MM.1S (cell line): Measurements from ENCODE around the gene TMC1.
"Not testable (repeated sequence)": the region's sequence is repeated elsewhere in the genome, so short reads cannot be mapped to it uniquely, and the experiment has no call there.

Source experiments
- DNase-seq: peaks from one replicate; pipeline ENCODE4 v3.0.0-alpha.2; 2015
- H2AFZ ChIP-seq: fragments of 300-600 bp; sonication (generic); 2 replicates; pipeline ENCODE4 v1.6.0; 2016; ENCODE audit warnings: antibody characterized with exemption, low read length
- H3F3A ChIP-seq: fragments of 300-600 bp; sonication (generic); 2 replicates; pipeline ENCODE4 v1.6.1; 2016; ENCODE audit warnings: mild to moderate bottlenecking, antibody characterized with exemption, low read length, moderate library complexity, mixed read lengths; ENCODE audit not compliant: insufficient read depth
- H3K27ac ChIP-seq: fragments of 300-600 bp; sonication (generic); 2 replicates; pipeline ENCODE4 v1.5.1; 2016; ENCODE audit warnings: mild to moderate bottlenecking, low read length
- H3K27me3 ChIP-seq: fragments of 300-600 bp; sonication (generic); replicated peaks from 2 replicates; pipeline ENCODE4 v1.6.0; 2016; ENCODE audit warnings: low read length; ENCODE audit not compliant: insufficient read depth
- H3K36me3 ChIP-seq: fragments of 300-600 bp; sonication (generic); replicated peaks from 2 replicates; pipeline ENCODE4 v1.6.1; 2016; ENCODE audit warnings: mild to moderate bottlenecking, low read length, mixed read lengths; ENCODE audit not compliant: insufficient read depth
- H3K4me1 ChIP-seq: fragments of 300-600 bp; sonication (generic); 2 replicates; pipeline ENCODE4 v1.6.1; 2016; ENCODE audit warnings: low read length, mixed read lengths
- H3K4me2 ChIP-seq: fragments of 300-600 bp; sonication (generic); 2 replicates; pipeline ENCODE4 v1.6.0; 2016; ENCODE audit warnings: low read depth, low read length
- H3K4me3 ChIP-seq: fragments of 300-600 bp; sonication (generic); 2 replicates; pipeline ENCODE4 v1.5.1; 2016; ENCODE audit warnings: low read length, mixed read lengths
- H3K79me2 ChIP-seq: fragments of 300-600 bp; sonication (generic); 2 replicates; pipeline ENCODE4 v1.6.1; 2016; ENCODE audit warnings: mixed run types, low read length, mixed read lengths
- H3K9ac ChIP-seq: fragments of 300-600 bp; sonication (generic); 2 replicates; pipeline ENCODE4 v1.6.1; 2016; ENCODE audit warnings: low read length, mixed read lengths
- H3K9me2 ChIP-seq: fragments of 300-600 bp; sonication (generic); replicated peaks from 2 replicates; pipeline ENCODE4 v1.6.1; 2016; ENCODE audit warnings: mild to moderate bottlenecking, low read length, mixed read lengths; ENCODE audit not compliant: insufficient read depth
- H3K9me3 ChIP-seq: fragments of 300-600 bp; sonication (generic); replicated peaks from 2 replicates; pipeline ENCODE4 v1.6.1; 2016; ENCODE audit warnings: mild to moderate bottlenecking, low read length, mixed read lengths; ENCODE audit not compliant: insufficient read depth
- H4K20me1 ChIP-seq: fragments of 300-600 bp; sonication (generic); 2 replicates; pipeline ENCODE4 v1.6.1; 2016; ENCODE audit warnings: mild to moderate bottlenecking, low read length, moderate library complexity, mixed read lengths; ENCODE audit not compliant: insufficient read depth
- EZH2 ChIP-seq: fragments of 300-600 bp; sonication (generic); optimal IDR thresholded peaks from 2 replicates; pipeline ENCODE3; 2017; ENCODE audit warnings: low read depth, mild to moderate bottlenecking, antibody characterized with exemption, low read length, mixed read lengths
- EZH2phosphoT487 ChIP-seq: fragments of 300-600 bp; sonication (generic); IDR thresholded peaks from 2 replicates; pipeline ENCODE4 v1.6.1; 2018; ENCODE audit warnings: antibody characterized with exemption, low read length
- TF ChIP-seq, protein P1 (sequence below): fragments of 300-600 bp; sonication (generic); IDR thresholded peaks from 2 replicates; pipeline ENCODE4 v1.5.1; 2016; ENCODE audit warnings: antibody characterized with exemption, low read length, mixed read lengths

The TMC1 gene

DNA sequence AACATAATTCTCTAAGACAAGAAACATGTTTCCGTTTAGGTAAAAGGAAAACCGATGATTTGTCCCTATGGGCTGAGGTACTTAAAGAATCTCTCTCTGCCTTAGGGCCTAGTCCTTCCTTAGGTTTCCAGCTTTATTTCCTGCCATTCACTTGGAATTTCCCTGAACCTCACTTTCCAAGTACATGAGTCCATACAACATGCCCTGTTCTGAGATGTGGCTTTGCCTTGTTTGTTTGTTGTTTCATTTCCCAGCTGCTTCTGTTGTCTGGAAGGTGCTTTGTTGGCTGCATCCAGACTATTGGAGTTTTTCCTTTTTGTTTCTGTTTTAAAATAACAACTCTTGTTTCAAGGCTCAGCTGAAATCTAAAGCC, 336.2 kb downstream of the TMC1 start:
- Histone ChIP-seq H3K79me2 (no peaks in the 10 kb centered on the region), H3K4me1 (no peaks in the 10 kb centered on the region), H3K9me2 (no peaks in the 10 kb centered on the region), H3K27me3 (no peaks in the 10 kb centered on the region), H2AFZ (no peak overlapping the region), H3K9ac (no peak overlapping the region), H3K36me3 (no peaks in the 10 kb centered on the region), H3K9me3 (no peaks in the 10 kb centered on the region), H3K27ac (no peak overlapping the region), H3K4me2 (no peak overlapping the region), H3F3A (no peaks in the 10 kb centered on the region), H4K20me1 (no peaks in the 10 kb centered on the region), H3K4me3 (no peak overlapping the region)
- TF ChIP-seq EZH2 = no peak
- TF ChIP-seq EZH2phosphoT487 = no peak
- TF ChIP-seq, protein P1, sequence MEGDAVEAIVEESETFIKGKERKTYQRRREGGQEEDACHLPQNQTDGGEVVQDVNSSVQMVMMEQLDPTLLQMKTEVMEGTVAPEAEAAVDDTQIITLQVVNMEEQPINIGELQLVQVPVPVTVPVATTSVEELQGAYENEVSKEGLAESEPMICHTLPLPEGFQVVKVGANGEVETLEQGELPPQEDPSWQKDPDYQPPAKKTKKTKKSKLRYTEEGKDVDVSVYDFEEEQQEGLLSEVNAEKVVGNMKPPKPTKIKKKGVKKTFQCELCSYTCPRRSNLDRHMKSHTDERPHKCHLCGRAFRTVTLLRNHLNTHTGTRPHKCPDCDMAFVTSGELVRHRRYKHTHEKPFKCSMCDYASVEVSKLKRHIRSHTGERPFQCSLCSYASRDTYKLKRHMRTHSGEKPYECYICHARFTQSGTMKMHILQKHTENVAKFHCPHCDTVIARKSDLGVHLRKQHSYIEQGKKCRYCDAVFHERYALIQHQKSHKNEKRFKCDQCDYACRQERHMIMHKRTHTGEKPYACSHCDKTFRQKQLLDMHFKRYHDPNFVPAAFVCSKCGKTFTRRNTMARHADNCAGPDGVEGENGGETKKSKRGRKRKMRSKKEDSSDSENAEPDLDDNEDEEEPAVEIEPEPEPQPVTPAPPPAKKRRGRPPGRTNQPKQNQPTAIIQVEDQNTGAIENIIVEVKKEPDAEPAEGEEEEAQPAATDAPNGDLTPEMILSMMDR = no peak
- no peak for DNase-seq

GRCh38 chr9:72858089-72858912, 336.9 kb downstream of the TMC1 start:
- H3K27ac ChIP-seq = no peak overlapping the region
- no peaks in the 10 kb centered on the region for H3F3A ChIP-seq
- H3K4me2 ChIP-seq = no peak overlapping the region
- no peaks in the 10 kb centered on the region for H3K9me3 ChIP-seq
- no peak for TF ChIP-seq EZH2
- no peak for TF ChIP-seq EZH2phosphoT487
- TF ChIP-seq, protein P1 = no peak
- H3K36me3 ChIP-seq = no peaks in the 10 kb centered on the region
- H3K4me3 ChIP-seq = no peak overlapping the region
- H3K79me2 ChIP-seq = no peaks in the 10 kb centered on the region
- no peaks in the 10 kb centered on the region for H3K27me3 ChIP-seq
- H3K4me1 ChIP-seq = no peaks in the 10 kb centered on the region
- DNase-seq = no peak
- H4K20me1 ChIP-seq = no peaks in the 10 kb centered on the region
- no peak overlapping the region for H3K9ac ChIP-seq
- H3K9me2 ChIP-seq = no peaks in the 10 kb centered on the region
- no peak overlapping the region for H2AFZ ChIP-seq

DNA sequence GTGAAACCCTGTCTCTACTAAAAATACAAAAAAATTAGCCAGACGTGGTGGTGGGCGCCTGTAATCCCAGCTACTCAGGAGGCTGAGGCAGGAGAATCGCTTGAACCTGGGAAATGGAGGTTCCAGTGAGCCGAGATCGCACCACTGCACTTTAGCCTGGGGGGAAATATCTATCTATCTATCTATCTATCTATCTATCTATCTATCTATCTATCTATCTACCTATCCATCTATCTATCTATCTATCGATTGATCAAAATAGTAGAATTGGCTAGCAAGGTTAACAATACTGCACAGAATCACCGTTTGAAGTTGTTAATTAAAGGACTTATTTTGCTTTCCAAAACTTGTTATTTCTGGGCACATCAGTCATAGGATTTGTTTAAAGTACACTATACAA, 341.4 kb downstream of the TMC1 start:
- H4K20me1 ChIP-seq, H3K27me3 ChIP-seq, H3K4me1 ChIP-seq, H3K9ac ChIP-seq, H3K4me3 ChIP-seq, H3K36me3 ChIP-seq, H2AFZ ChIP-seq, H3K27ac ChIP-seq, H3K9me3 ChIP-seq, H3F3A ChIP-seq, H3K79me2 ChIP-seq, DNase-seq, H3K9me2 ChIP-seq, H3K4me2 ChIP-seq: not testable (repeated sequence)

- Histone ChIP-seq H4K20me1 (no peaks in the 10 kb centered on the region), H3K36me3 (no peaks in the 10 kb centered on the region), H2AFZ (no peak overlapping the region), H3K9me3 (no peaks in the 10 kb centered on the region), H3K79me2 (no peaks in the 10 kb centered on the region), H3K4me3 (no peak overlapping the region), H3K4me1 (no peaks in the 10 kb centered on the region), H3F3A (no peaks in the 10 kb centered on the region), H3K27ac (no peak overlapping the region), H3K4me2 (no peak overlapping the region), H3K9ac (no peak overlapping the region), H3K9me2 (no peaks in the 10 kb centered on the region), H3K27me3 (no peaks in the 10 kb centered on the region)
- no peak for DNase-seq
- TF ChIP-seq EZH2phosphoT487 = no peak
- no peak for TF ChIP-seq EZH2
- TF ChIP-seq, protein P1 = no peak
These were observed 342.2 kb downstream of the TMC1 start for GRCh38 chr9:72863456-72864094.
